GM12878 (cell line): ENCODE measurements around the gene CKLF. TPM values are rescaled to one million over a fixed set of nuclear protein-coding genes. Genes with fewer than 3 reads are reported as not detected.

Source experiments
- BCL3 ChIP-seq: IDR thresholded peaks from 2 replicates; pipeline ENCODE4 v1.6.1; 2011; ENCODE audit warnings: borderline replicate concordance, low read depth, mild to moderate bottlenecking, moderate library complexity, low read length; ENCODE audit not compliant: insufficient read depth, poor library complexity, severe bottlenecking
- BCLAF1 ChIP-seq: fragments of 450-650 bp; IDR thresholded peaks from 2 replicates; pipeline ENCODE4 v1.6.1; 2017; ENCODE audit warnings: antibody characterized with exemption, mild to moderate bottlenecking, moderate library complexity
- BHLHE40 ChIP-seq, 2 experiments: fragments of 450-650 bp in 1 of 2; IDR thresholded peaks; 2 replicates each; pipeline ENCODE4 v1.6.1; 2011 to 2017; ENCODE audit warnings: low read depth in 2 of 2, borderline replicate concordance in 1 of 2, improper control_type of control experiment in 1 of 2, low read length in 1 of 2, mild to moderate bottlenecking in 1 of 2
- E4F1 ChIP-seq: fragments of 450-650 bp; IDR thresholded peaks from 2 replicates; pipeline ENCODE4 v1.6.1; 2018; ENCODE audit warnings: borderline replicate concordance, mild to moderate bottlenecking; ENCODE audit not compliant: partially characterized antibody
- EED ChIP-seq: sonication (generic); IDR thresholded peaks from 2 replicates; pipeline ENCODE4 v1.6.1; 2016; ENCODE audit warnings: antibody characterized with exemption, low read depth
- GATAD2B ChIP-seq: fragments of 450-650 bp; conservative IDR thresholded peaks from 2 replicates; pipeline ENCODE4 v1.6.1; 2017; ENCODE audit warnings: low read depth, mild to moderate bottlenecking, moderate library complexity
- HDAC6 ChIP-seq: fragments of 200-600 bp; sonication (generic); IDR thresholded peaks from one replicate; pipeline ENCODE4 v1.8.0; 2017; ENCODE audit warnings: antibody characterized with exemption; ENCODE audit not compliant: unreplicated experiment
- IKZF1 ChIP-seq: fragments of 450-650 bp; conservative IDR thresholded peaks from 2 replicates; pipeline ENCODE4 v1.6.1; 2017; ENCODE audit warnings: antibody characterized with exemption, mild to moderate bottlenecking
- MAX ChIP-seq: IDR thresholded peaks from 2 replicates; pipeline ENCODE4 v1.6.1; 2012; ENCODE audit warnings: low read depth, low read length, improper control_type of control experiment
- MEF2B ChIP-seq: fragments of 450-650 bp; IDR thresholded peaks from 2 replicates; pipeline ENCODE4 v1.6.1; 2018; ENCODE audit warnings: mild to moderate bottlenecking, moderate library complexity; ENCODE audit not compliant: partially characterized antibody, poor library complexity, severe bottlenecking
- MTA2 ChIP-seq: fragments of 450-650 bp; IDR thresholded peaks from 2 replicates; pipeline ENCODE4 v1.6.1; 2016; ENCODE audit warnings: low read depth, mild to moderate bottlenecking, moderate library complexity
- POLR2AphosphoS5 ChIP-seq: IDR thresholded peaks from 2 replicates; pipeline ENCODE4 v1.6.1; 2011; ENCODE audit warnings: mild to moderate bottlenecking, low read length, inconsistent platforms
- PRDM15 ChIP-seq: fragments of 450-650 bp; formaldehyde crosslinking; IDR thresholded peaks from 2 replicates; pipeline ENCODE4 v1.4.0; 2020; ENCODE audit warnings: mild to moderate bottlenecking, moderate library complexity
- RAD51 ChIP-seq: fragments of 450-650 bp; IDR thresholded peaks from 2 replicates; pipeline ENCODE4 v1.6.1; 2016; ENCODE audit warnings: moderate library complexity, mild to moderate bottlenecking, inconsistent platforms
- RB1 ChIP-seq: fragments of 450-650 bp; formaldehyde crosslinking; IDR thresholded peaks from 2 replicates; pipeline ENCODE4 v1.6.1; 2017; ENCODE audit warnings: mild to moderate bottlenecking, borderline replicate concordance
- SMAD1 ChIP-seq: fragments of 450-650 bp; IDR thresholded peaks from 2 replicates; pipeline ENCODE4 v1.6.1; 2018; ENCODE audit warnings: mild to moderate bottlenecking, low read depth; ENCODE audit not compliant: partially characterized antibody
- SREBF1 ChIP-seq: IDR thresholded peaks from 2 replicates; pipeline ENCODE4 v1.6.1; 2012; ENCODE audit warnings: mild to moderate bottlenecking, low read length
- ZBED1 ChIP-seq: IDR thresholded peaks from 2 replicates; pipeline ENCODE4 v1.6.1; 2016; ENCODE audit warnings: borderline replicate concordance
- polyA plus RNA-seq, 11 experiments: library from polyadenylated mRNA; depleted of rRNA in 4 of 11; unstranded in 6 of 11; stranded (reverse) in 5 of 11; fragments of >200 nt; fragmentation: Nextera tagmentation in 4 of 11; fragmentation: Illumina TruSeq in 1 of 11; extraction: Ambion mirVana in 4 of 11; extraction: Trizol in 1 of 11; gene quantifications; 1 replicate in 1 of 11; 2 replicates in 10 of 11; pipeline versions ENCODE4 v1.2.1 to v1.2.3, GENCODE V29; 2011 to 2016; ENCODE audit warnings: inconsistent platforms in 2 of 11, missing spikeins in 2 of 11, low read depth in 1 of 11
- total RNA-seq, 4 experiments: library from RNA; depleted of rRNA in 3 of 4; stranded (reverse); fragments of >200 nt in 3 of 4; fragmentation: Illumina TruSeq in 1 of 4; extraction: Trizol in 1 of 4; gene quantifications; 2 replicates each; pipeline versions ENCODE4 v1.2.1 to v1.2.3, GENCODE V29; 2013 to 2021

Gene CKLF
- total and polyA plus RNA-seq, 10 of the 15 experiments (the other 5 are each of a cell fraction or from before 2014, with no cell fraction given), result 40.8 to 193 (median 109) TPM

GRCh38 chr16:66516808-66517585 lies 35.4 kb upstream of the CKLF start (continued):
- TF ChIP-seq PRDM15 (CRISPR knock-in tag) (no peak), E4F1 (peak; percentile 59), SREBF1 (peak; percentile 65), BCLAF1 (no peak), RAD51 (peak; percentile 85), ZBED1 (no peak; the same call in 1 of the 2 replicates), SMAD1 (peak; percentile 63), BHLHE40 (IDR thresholded peaks at IDR 0.05; ENCODE audit: borderline replicate concordance in 1 of 2, low read depth in 2 of 2, low read length in 1 of 2) (peak; percentile 80 to 85), MEF2B (peak; percentile 75), MAX (peak; percentile 60; the same call in 1 of the 2 replicates), BCL3 (peak; percentile 70), HDAC6 (no peak), IKZF1 (peak; percentile 77), RB1 (no peak), GATAD2B (0 out of 2 replicates have a peak, but pooled peaks have one; percentile 22), POLR2AphosphoS5 (0 out of 2 replicates have a peak, but pooled peaks have one; percentile 42), EED (peak; percentile 87), MTA2 (peak; percentile 69)
